ENCODE results near the gene NDUFA12.
"Not testable (repeated sequence)": the region's sequence is repeated elsewhere in the genome, so short reads cannot be mapped to it uniquely, and the experiment has no call there.

Gene NDUFA12

DNA sequence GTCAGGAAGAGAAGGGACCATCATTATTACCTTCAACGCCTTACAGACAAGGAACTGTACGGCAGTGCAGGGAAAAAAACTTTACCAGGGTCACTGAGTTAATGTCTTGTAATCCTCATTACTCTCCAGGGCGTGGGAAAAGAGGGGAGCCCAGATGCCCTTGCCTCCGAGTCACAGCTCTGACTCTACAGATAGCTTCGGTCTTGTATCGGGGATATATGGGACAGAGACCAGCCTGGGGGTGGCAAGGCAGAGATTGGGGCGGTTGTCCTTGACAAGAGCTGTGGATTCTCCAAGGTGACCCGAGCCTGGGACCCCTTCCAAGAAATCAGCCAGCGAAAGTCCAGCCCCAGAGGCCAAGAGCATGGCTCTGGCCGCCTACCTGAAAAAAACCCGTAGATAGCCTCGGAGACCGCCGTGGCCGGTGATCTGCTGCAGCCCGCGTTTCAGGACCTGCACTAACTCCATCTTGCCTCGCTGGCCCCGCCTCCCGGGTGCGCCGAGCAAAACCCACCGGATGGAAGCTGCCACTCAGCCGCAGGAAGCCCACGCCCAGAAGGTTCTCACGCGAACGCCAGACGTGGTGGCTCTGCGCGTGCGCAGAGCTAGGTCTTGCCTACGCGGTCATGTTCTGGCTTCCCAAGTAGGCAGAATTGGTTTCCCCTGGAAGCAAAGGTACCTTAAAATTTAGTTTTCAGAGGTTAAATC, at the start of gene NDUFA12:
Gene NDUFA12 (minus strand): TSS at position 485 of the 708 bp plus-strand sequence. CDS start 17 bp downstream, at position 468.
- peak; percentile 96 to 97 for DNase-seq

GRCh38 chr12:95051241-95051640, 47.7 kb upstream of the NDUFA12 start:
- DNase-seq = no peak

GRCh38 chr12:95037906-95038305, 34.4 kb upstream of the NDUFA12 start:
- DNase-seq = no peak

GRCh38 chr12:95034750-95035149, 31.3 kb upstream of the NDUFA12 start:
- DNase-seq = no peak

DNA sequence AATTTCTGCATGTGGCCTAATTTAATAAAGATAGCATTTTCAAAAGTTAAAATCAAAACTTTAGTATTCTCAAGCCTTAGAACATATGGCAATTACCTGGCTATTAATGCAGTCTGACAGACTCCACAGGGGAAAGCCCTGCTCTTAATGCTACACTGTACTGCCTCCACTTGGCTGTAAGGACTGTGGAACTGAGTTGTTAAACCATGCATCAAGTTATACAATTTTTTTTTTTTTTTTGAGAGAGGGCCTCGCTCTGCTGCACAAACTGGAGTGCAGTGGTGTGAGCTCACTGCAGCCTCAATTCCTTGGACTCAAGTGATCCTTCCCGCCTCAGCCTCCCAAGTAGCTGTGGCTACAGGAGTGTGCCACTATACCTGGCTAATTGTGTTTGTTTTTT, 19.0 kb upstream of the NDUFA12 start:
- no peak for DNase-seq

- DNase-seq = no peak
Measured at GRCh38 chr12:95017482-95017881, 14.0 kb upstream of the NDUFA12 start.

GRCh38 chr12:95016120-95016519, 12.6 kb upstream of the NDUFA12 start:
- no peak for DNase-seq

GRCh38 chr12:95014554-95014953, 11.1 kb upstream of the NDUFA12 start:
- no peak for DNase-seq

GRCh38 chr12:95006206-95006605, 2.7 kb upstream of the NDUFA12 start:
- DNase-seq = no peak

- DNase-seq = no peak
Measured at GRCh38 chr12:95004610-95005009, 1.1 kb upstream of the NDUFA12 start.

- DNase-seq = no peak
Measured at GRCh38 chr12:95003921-95004272, 400 bp upstream of the NDUFA12 start.

GRCh38 chr12:95002754-95003153, 743 bp downstream of the NDUFA12 start:
- peak in 1 of 2 experiments; percentile 4 for DNase-seq

DNA sequence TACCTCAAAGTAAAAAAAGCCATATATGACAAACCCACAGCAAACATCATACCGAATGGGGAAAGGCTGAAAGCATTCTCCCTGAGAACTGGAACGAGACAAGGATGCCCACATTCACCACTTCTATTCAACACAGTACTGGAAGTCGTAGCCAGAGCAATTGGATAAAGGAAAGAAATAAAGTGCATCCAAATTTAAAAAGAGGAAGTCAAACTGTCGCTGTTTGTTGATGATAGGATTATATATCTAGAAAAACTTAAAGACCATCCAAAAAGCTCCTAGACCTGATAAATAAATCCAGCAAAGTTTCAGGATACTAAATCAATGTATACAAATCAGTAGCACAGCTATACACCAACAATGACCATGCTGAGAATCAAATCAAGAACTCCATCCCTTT, 5.2 kb downstream of the NDUFA12 start:
- DNase-seq = no peak

- no peak for DNase-seq
Measured at GRCh38 chr12:94997726-94998125, 5.8 kb downstream of the NDUFA12 start.

GRCh38 chr12:94997061-94997460, 6.4 kb downstream of the NDUFA12 start:
- no peak for DNase-seq

DNA sequence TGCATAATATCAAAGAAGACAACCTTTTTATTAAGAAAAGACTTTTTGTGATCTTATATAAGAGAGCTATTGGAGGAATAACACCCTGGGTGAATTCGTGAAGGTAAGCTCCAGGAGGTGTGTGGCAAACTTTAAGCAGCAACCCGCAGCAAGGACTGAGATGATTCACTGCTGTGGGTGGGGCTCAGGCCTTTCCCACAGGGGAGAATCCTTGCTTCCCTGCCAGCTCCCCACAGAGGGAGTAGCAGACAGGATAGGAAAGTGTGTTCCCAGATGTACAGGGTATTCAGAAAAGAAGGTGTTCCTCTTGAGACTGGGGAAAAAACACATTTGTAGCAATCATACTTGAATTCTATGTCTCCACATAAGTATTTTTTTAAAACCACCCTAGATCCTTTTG, 9.2 kb downstream of the NDUFA12 start:
- no peak for DNase-seq

DNA sequence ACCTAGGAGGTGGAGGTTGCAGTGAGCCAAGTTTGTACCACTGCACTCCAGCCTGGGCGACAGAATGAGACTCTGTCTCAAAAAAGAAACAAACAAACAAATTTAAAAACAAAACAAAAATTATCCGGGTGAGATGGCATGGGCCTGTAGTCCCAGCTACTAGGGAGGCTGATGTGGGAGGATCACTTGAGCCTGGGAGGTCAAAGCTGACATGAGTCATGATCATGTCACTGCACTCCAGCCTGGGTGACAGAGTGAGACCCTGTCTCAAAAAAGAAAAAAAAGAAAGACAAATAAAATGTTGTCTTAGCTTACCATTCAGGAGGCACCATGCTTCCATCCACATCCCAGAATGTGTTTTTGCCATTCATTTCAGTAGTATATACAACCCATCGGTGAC, 9.6 kb downstream of the NDUFA12 start:
- not testable (repeated sequence) for DNase-seq

DNA sequence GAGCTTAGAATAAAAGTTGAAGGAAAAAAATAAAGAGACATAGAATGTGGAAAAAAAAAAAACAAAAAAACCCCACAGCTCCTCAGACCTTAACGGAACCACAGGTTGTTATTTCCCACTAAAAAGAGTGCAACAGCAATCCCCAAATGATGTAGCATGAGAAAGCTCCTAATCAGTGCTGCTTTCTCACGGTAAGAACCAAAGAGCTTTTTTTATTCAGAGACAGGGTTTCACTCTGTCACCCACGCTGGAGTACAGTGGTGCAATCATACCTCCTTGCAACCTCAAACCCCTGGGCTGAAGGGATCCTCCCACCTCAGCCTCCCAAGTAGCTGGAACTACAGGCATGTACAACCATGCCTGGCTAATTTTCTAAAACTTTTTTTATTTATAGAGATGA, 13.3 kb downstream of the NDUFA12 start:
- no peak for DNase-seq

- no peak for DNase-seq
Measured at GRCh38 chr12:94988471-94988870, 15.0 kb downstream of the NDUFA12 start.

DNA sequence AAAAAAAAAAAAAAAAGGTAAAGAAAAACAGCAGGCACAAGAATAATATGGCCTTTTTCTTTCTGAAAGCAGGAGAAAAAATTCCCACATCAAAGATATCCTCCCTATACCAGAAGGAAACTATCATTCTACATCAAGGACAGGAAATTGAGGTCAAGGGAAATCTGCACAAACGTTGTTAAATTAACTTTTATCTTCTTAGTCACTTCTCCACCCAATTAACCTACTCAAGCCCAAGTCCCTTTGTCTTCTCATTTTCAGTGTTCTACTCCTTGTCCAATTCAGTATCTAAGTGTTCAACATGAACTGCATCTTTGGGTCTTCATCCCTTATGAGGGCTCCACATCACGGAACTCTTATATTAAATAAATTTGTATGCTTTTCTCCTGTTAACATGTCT, 15.7 kb downstream of the NDUFA12 start:
- DNase-seq = no peak

GRCh38 chr12:94987076-94987669, 16.3 kb downstream of the NDUFA12 start:
- no peak for DNase-seq

DNA sequence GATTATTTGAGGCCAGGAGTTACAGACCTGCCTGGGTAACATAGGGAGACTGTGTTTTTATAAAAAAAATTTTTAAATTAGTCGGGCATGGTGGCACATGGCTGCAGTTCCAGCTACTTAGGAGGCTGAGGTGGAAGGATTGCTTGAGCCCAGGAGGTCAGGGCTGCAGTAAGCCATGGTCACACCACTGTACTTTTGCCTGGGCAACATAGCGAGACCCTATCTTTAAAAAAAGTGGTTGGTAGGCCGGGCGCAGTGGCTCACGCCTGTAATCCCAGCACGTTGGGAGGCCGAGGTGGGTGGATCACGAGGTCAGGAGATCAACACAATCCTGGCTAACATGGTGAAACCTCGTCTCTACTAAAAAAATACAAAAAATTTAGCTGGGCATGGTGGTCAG, 18.4 kb downstream of the NDUFA12 start:
- DNase-seq = not testable (repeated sequence)

DNA sequence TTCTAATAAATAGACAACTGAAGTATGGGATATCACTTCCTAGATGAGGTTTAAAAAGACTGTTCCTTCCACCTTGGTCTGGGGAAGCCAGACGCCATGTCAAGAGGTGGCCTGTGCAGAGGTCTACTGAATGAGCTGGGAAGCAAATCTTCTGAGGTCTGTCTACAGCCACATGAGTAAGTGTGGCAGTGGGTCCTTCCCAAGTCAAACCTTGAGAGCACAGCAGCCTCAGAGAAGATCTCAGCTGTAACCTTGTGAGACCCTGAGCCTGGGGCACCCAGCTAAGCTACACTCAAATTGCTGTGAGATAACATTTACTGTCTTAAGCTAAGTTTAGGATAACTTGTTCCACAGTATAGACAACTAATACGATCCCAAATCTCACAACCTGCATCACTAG, 20.2 kb downstream of the NDUFA12 start:
- no peak for DNase-seq

GRCh38 chr12:94982456-94982855, 21.0 kb downstream of the NDUFA12 start:
- DNase-seq = no peak

- DNase-seq = no peak
Measured at GRCh38 chr12:94980577-94980976, 22.9 kb downstream of the NDUFA12 start.

All from SHP77 (cell line).